Measurements from ENCODE around the gene SUSD1. TPM values are rescaled to one million over a fixed set of nuclear protein-coding genes. Genes with fewer than 3 reads are reported as not detected.

SUSD1 gene
- total and polyA plus RNA-seq, 9 of the 15 experiments (the other 6 are each of a cell fraction or from before 2014, with no cell fraction given) = 10.9 to 44.4 (median 36.1) TPM

DNA sequence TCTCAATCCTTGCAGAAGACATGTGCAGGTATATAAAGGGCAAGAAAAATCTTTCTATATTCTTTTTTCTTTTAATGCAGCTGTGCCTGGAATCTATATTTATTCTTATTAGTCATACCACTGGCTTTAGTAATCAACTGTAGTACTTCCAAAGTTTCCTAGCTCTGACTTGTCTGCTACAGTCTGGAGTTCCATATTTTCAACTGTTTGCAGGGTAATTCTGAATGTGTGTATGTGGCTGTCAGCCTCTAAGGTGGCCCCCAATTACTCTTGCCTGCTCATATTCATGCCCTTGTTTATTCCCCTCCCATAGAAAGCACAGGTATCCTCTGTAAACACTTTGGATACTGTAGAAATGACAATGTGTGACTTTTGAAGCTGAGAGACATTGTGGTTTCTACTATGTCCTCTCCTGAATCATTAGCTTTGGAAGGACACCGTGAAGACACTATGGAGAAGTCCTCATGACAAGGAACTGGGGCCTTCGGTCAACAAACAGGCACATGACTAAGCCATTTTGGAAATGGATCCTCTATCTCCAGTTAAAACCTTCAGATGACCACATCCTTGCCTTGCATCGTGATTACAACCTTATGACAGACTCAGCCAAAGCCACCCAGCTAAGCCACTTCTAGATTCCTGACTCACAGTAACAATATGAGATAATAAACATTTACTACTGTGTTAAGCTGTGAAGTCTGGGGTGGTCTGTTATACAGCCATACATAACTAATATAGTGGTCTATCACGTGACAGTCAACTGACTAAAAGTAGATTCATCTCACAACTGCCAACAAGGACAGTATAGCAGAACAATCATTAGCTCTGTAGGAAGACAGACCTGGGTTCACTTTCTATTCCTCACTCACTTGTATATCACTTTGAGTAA is 49.5 kb upstream of the SUSD1 start (continued):
- TF ChIP-seq, protein P1, sequence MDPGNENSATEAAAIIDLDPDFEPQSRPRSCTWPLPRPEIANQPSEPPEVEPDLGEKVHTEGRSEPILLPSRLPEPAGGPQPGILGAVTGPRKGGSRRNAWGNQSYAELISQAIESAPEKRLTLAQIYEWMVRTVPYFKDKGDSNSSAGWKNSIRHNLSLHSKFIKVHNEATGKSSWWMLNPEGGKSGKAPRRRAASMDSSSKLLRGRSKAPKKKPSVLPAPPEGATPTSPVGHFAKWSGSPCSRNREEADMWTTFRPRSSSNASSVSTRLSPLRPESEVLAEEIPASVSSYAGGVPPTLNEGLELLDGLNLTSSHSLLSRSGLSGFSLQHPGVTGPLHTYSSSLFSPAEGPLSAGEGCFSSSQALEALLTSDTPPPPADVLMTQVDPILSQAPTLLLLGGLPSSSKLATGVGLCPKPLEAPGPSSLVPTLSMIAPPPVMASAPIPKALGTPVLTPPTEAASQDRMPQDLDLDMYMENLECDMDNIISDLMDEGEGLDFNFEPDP (CRISPR knock-in tag; IDR thresholded peaks at IDR 0.05) = no peak
- 0 out of 2 replicates have a peak, but pooled peaks have one; percentile 26 for TF ChIP-seq ZNF75A (CRISPR knock-in tag; IDR thresholded peaks at IDR 0.05)
- no peak for TF ChIP-seq CBX8 (IDR thresholded peaks at IDR 0.05; ENCODE audit: borderline replicate concordance, extremely low read depth, low read depth, low read length, poor library complexity, severe bottlenecking)
- TF ChIP-seq, protein P2, sequence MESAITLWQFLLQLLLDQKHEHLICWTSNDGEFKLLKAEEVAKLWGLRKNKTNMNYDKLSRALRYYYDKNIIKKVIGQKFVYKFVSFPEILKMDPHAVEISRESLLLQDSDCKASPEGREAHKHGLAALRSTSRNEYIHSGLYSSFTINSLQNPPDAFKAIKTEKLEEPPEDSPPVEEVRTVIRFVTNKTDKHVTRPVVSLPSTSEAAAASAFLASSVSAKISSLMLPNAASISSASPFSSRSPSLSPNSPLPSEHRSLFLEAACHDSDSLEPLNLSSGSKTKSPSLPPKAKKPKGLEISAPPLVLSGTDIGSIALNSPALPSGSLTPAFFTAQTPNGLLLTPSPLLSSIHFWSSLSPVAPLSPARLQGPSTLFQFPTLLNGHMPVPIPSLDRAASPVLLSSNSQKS (CRISPR knock-in tag; IDR thresholded peaks at IDR 0.05) = no peak
- TF ChIP-seq MTA1 (IDR thresholded peaks at IDR 0.05; ENCODE audit: borderline replicate concordance) = no peak; the same call in 1 of the 2 replicates
- TF ChIP-seq, protein P3, sequence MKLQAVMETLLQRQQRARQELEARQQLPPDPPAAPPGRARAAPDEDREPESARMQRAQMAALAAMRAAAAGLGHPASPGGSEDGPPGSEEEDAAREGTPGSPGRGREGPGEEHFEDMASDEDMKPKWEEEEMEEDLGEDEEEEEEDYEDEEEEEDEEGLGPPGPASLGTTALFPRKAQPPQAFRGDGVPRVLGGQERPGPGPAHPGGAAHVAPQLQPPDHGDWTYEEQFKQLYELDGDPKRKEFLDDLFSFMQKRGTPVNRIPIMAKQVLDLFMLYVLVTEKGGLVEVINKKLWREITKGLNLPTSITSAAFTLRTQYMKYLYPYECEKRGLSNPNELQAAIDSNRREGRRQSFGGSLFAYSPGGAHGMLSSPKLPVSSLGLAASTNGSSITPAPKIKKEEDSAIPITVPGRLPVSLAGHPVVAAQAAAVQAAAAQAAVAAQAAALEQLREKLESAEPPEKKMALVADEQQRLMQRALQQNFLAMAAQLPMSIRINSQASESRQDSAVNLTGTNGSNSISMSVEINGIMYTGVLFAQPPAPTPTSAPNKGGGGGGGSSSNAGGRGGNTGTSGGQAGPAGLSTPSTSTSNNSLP (IDR thresholded peaks at IDR 0.05; ENCODE audit: borderline replicate concordance, low read depth, low read length) = peak; percentile 91
- TF ChIP-seq, protein P4, sequence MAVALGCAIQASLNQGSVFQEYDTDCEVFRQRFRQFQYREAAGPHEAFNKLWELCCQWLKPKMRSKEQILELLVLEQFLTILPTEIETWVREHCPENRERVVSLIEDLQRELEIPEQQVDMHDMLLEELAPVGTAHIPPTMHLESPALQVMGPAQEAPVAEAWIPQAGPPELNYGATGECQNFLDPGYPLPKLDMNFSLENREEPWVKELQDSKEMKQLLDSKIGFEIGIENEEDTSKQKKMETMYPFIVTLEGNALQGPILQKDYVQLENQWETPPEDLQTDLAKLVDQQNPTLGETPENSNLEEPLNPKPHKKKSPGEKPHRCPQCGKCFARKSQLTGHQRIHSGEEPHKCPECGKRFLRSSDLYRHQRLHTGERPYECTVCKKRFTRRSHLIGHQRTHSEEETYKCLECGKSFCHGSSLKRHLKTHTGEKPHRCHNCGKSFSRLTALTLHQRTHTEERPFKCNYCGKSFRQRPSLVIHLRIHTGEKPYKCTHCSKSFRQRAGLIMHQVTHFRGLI (CRISPR knock-in tag; IDR thresholded peaks at IDR 0.05) = 0 out of 2 replicates have a peak, but pooled peaks have one; percentile 63
- TF ChIP-seq, protein P5, sequence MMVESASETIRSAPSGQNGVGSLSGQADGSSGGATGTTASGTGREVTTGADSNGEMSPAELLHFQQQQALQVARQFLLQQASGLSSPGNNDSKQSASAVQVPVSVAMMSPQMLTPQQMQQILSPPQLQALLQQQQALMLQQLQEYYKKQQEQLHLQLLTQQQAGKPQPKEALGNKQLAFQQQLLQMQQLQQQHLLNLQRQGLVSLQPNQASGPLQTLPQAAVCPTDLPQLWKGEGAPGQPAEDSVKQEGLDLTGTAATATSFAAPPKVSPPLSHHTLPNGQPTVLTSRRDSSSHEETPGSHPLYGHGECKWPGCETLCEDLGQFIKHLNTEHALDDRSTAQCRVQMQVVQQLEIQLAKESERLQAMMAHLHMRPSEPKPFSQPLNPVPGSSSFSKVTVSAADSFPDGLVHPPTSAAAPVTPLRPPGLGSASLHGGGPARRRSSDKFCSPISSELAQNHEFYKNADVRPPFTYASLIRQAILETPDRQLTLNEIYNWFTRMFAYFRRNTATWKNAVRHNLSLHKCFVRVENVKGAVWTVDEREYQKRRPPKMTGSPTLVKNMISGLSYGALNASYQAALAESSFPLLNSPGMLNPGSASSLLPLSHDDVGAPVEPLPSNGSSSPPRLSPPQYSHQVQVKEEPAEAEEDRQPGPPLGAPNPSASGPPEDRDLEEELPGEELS (CRISPR knock-in tag; IDR thresholded peaks at IDR 0.05; ENCODE audit: borderline replicate concordance) = no peak
- peak; percentile 87 for TF ChIP-seq ATF7 (IDR thresholded peaks at IDR 0.05)
- no peak for TF ChIP-seq ZNF696 (CRISPR knock-in tag; conservative IDR thresholded peaks at IDR 0.05)
- TF ChIP-seq TRIM28 (IDR thresholded peaks at IDR 0.05) = no peak
- no peak for TF ChIP-seq BDP1 (IDR thresholded peaks at IDR 0.05; ENCODE audit: insufficient read depth, insufficient read length)
- TF ChIP-seq FUS (optimal IDR thresholded peaks at IDR 0.05; ENCODE audit: low read depth, low read length) = no peak
- no peak for TF ChIP-seq MIER1 (IDR thresholded peaks at IDR 0.05; ENCODE audit: low read depth)
- no peak for TF ChIP-seq TCF7 (IDR thresholded peaks at IDR 0.05; ENCODE audit: borderline replicate concordance)
- no peak for TF ChIP-seq POU5F1 (IDR thresholded peaks at IDR 0.05; ENCODE audit: borderline replicate concordance, low read depth, low read length, partially characterized antibody)
- no peak for TF ChIP-seq HNRNPH1 (optimal IDR thresholded peaks at IDR 0.05; ENCODE audit: low read depth, low read length)
- peak; percentile 52; the same call in 1 of the 2 replicates for TF ChIP-seq TAF7 (tag; IDR thresholded peaks at IDR 0.05)
- TF ChIP-seq ATF1 (CRISPR knock-in tag; IDR thresholded peaks at IDR 0.05) = no peak
- TF ChIP-seq ATF1 (tag; IDR thresholded peaks at IDR 0.05) = peak; percentile 73

Data from K562 (cell line).